Measurements from ENCODE around the gene RBBP8NL. TPM values are rescaled to one million over a fixed set of nuclear protein-coding genes. Genes with fewer than 3 reads are reported as not detected.

Gene RBBP8NL
- total RNA-seq, 4 donors from 2014 or later, result 4.3 to 8.5 (median 6.3) TPM

- no peak overlapping the region for H3K4me3 ChIP-seq (ENCODE audit: low read depth, poor library complexity, severe bottlenecking)
- TF ChIP-seq CTCF (IDR thresholded peaks at IDR 0.05) (no peak), POLR2A (IDR thresholded peaks at IDR 0.05) (no peak)
- intact Hi-C loops (cut with DNase I; ENCODE audit: low total_unique reads), result no loop called here
- DNase-seq (ENCODE audit: low spot score in 2 of 2), result no peak
- WGBS, 2 donors, result 82% methylated on average over 10 to 12 of the region's 12 CpGs
Observed at GRCh38 chr20:62437496-62437895, 10.2 kb upstream of the RBBP8NL start.

DNA sequence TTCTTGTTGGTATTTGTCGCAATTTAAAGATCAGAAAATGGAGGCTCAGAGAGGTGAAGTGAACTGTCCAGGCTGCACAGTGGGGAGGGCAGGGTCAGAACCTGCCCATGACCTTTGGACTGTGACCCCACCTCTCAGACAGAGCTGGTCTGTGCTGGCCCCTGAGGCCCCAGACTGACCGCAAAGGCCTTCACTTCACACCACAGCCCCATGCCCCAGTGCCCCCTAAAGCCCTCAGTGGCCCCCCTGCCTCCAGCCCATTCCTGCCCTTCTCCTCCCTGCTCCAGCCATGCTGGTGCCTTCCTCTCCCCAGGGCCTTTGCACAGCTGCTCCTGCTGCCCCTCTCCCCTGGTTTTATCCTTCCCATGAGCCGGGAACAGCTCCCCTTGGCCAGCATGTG is 9.4 kb upstream of the RBBP8NL start:
- no peak for DNase-seq (ENCODE audit: low spot score in 2 of 2)
- intact Hi-C loops (cut with DNase I; ENCODE audit: low total_unique reads), result no loop called here
- no peak overlapping the region for H3K4me3 ChIP-seq (ENCODE audit: low read depth, poor library complexity, severe bottlenecking)
- TF ChIP-seq CTCF (IDR thresholded peaks at IDR 0.05) (no peak), POLR2A (IDR thresholded peaks at IDR 0.05) (no peak)
- WGBS, 2 donors, result 93% methylated on average over 3 of the region's 3 CpGs

DNA sequence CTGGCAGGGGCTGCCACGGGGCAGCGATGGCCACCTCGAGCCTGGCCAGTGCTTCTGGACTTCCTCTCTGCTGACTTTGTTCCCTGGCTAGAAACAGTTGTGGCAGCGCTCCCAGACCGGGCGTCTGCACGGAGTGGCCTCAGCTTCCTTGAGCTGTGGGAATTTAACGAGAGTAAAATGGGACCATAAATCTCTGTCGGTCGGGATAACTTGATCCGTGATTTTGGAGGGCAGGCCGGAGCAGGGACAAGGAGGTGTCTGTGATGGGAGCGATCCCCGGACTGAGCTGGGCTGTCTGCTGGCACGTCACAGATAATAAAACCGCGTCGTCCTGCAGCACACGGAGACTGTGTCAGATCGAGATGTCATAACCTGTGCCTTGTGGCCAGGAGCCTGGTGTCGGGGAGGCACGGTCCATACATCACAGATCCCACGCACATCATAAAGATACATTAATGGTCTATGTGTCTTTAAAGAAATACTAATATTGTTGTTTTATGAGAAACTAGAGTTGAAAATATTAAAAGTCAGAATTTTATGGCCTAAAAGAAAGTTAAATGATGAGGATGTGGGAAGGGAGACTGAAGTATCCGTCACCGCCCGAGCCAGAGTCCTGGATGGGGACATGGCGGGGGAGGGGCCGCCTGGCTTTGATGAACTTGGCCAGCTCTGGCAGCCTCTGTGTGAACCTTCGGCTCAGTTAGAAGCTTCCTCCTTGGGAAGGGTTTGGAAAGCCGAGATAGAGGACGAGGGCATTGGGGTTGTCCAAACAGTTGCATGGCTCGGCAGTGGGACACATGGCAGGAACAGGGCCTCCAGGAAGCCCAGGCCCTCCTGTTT is 6.5 kb upstream of the RBBP8NL start:
- DNase-seq (ENCODE audit: low spot score in 2 of 2), result no peak
- no peak overlapping the region for H3K4me3 ChIP-seq (ENCODE audit: low read depth, poor library complexity, severe bottlenecking)
- intact Hi-C loops (cut with DNase I; ENCODE audit: low total_unique reads), result no loop called here
- TF ChIP-seq CTCF (IDR thresholded peaks at IDR 0.05) (no peak), POLR2A (IDR thresholded peaks at IDR 0.05) (no peak)
- WGBS, 2 donors, result 34 to 49% methylated on average over 32 of the region's 32 CpGs

DNA sequence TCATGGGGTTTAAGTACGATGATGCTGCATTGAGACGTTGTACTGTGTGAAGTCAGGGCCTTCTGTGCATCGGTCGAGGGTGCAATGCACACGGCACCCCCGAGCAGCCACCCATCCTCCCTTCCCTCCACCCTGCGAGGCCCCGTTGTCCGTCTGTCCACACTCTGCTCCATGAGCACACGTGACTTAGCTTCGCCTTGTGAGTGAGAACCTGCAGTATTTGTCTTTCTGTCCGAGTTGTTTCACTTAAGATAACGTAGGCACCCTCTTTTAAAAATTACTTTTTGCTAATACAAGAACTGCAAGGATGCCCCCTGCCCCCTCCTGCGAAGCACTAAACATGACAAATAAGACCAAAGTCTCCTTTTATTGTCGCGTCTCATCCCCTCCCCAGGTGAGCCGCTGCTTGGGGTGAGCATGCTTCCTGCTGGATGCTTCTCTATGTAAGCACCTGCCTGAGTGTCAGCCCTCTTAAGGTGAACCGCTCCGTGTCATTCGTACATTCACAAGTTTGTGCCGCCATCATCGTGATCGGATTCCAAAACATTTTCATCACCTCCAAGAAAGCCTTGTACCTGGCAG is 3.6 kb upstream of the RBBP8NL start:
- DNase-seq (ENCODE audit: low spot score in 2 of 2), result no peak
- 80 to 83% methylated on average over 23 of the region's 23 CpGs for WGBS, 2 donors
- TF ChIP-seq CTCF (IDR thresholded peaks at IDR 0.05), result no peak
- TF ChIP-seq POLR2A (IDR thresholded peaks at IDR 0.05), result no peak
- no peak overlapping the region for H3K4me3 ChIP-seq (ENCODE audit: low read depth, poor library complexity, severe bottlenecking)
- intact Hi-C loops (cut with DNase I; ENCODE audit: low total_unique reads), result no loop called here

DNA sequence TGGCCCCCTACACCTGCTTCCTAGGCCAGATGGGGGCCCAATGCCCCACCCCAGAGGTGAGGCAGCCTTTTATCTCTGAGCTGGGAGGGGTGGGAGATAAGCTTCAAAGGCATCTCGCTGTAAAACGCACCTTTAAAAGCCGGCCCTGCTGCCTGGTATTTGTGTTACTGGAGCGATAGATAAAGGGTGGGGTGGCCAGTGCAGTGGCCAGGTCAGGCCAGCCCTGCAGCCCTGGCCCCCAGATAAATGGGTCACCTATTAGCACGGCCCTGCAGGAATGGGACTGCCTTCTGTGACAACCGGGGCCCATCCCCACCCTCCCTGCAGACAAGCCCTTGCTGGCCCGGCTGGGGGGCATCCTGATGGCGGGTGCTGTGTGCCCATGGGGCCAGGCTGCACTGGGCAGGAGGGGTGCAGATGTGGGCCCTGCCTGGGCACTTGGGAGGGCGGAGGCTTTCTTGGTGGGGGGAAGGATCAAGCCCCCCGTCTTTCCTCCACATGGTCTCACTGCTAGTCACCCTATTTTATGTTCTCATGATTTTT is 3.0 kb upstream of the RBBP8NL start:
- WGBS, 2 donors, result 60 to 68% methylated on average over 10 of the region's 10 CpGs
- intact Hi-C loops (cut with DNase I; ENCODE audit: low total_unique reads), result no loop called here
- no peak overlapping the region for H3K4me3 ChIP-seq (ENCODE audit: low read depth, poor library complexity, severe bottlenecking)
- TF ChIP-seq CTCF (IDR thresholded peaks at IDR 0.05), result no peak
- DNase-seq (ENCODE audit: low spot score in 2 of 2), result no peak
